ENCODE data around the gene TCIRG1. TPM values are rescaled to one million over a fixed set of nuclear protein-coding genes. Genes with fewer than 3 reads are reported as not detected.

The TCIRG1 gene
- total and polyA plus RNA-seq, 2 of the 13 experiments (the other 11 are each of a cell fraction or from before 2014, with no cell fraction given), result 48.0 to 69.6 TPM

DNA sequence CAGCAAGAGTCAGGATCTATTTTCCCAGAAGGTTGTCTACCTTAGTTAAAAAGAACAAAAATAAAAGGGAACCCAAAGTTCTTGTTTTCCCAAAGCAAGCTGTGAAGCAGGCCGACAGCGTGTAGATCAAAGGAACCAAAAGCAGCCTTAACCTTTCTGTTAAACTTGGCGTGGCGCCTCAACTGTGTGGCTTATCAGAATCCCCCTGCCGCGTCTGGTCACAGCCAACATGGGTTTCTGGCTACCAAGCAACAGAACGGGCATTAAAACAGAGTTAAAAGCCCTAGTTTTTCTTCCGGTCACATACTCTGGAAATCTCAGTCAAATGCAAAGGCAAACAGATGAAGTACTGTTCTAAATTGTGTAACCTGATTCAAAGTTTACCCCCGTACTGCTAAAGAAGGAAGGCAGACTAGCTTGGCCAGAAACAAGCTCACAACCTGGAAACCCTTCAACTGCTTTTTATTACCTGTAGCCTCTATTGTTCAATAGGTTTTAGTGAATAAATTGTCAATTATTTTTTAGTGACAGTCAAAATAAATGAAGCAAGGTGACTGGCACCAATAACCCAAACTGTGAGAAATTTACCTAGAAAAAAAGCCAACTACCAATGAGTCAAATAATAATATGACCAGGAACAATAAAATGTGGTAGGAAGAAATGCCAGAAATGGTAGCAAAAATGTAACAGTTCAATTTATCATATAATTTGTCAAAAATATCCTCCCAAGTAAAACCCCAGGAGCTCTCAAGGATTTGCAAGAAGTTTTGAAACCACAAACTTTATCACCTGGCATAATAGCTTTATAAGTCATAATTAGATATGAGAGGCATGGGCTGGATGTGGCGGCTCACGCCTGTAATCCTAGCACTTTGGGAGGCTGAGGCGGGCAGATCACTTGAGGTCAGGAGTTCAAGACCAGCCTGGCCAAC, 60.9 kb downstream of the TCIRG1 start (continued):
- TF ChIP-seq FOXJ3 (CRISPR knock-in tag; IDR thresholded peaks at IDR 0.05; ENCODE audit: borderline replicate concordance) (peak; percentile 95), DR1 (CRISPR knock-in tag; IDR thresholded peaks at IDR 0.05) (no peak), ZNF317 (CRISPR knock-in tag; IDR thresholded peaks at IDR 0.05) (no peak), MYNN (CRISPR knock-in tag; IDR thresholded peaks at IDR 0.05; ENCODE audit: low read depth) (peak; percentile 97; the same call in 1 of the 2 replicates), ZNF616 (CRISPR knock-in tag; IDR thresholded peaks at IDR 0.05; ENCODE audit: low read depth) (no peak), PAF1 (CRISPR knock-in tag; IDR thresholded peaks at IDR 0.05) (no peak), FOXK2 (IDR thresholded peaks at IDR 0.05) (0 out of 2 replicates have a peak, but pooled peaks have one; percentile 22), MIXL1 (CRISPR knock-in tag; IDR thresholded peaks at IDR 0.05) (peak; percentile 37; the same call in 1 of the 2 replicates), ZBTB38 (CRISPR knock-in tag; IDR thresholded peaks at IDR 0.05) (peak; percentile 71), AHR (CRISPR knock-in tag; IDR thresholded peaks at IDR 0.05) (no peak), ZNF446 (CRISPR knock-in tag; IDR thresholded peaks at IDR 0.05) (no peak)
- TF ChIP-seq, protein P1, sequence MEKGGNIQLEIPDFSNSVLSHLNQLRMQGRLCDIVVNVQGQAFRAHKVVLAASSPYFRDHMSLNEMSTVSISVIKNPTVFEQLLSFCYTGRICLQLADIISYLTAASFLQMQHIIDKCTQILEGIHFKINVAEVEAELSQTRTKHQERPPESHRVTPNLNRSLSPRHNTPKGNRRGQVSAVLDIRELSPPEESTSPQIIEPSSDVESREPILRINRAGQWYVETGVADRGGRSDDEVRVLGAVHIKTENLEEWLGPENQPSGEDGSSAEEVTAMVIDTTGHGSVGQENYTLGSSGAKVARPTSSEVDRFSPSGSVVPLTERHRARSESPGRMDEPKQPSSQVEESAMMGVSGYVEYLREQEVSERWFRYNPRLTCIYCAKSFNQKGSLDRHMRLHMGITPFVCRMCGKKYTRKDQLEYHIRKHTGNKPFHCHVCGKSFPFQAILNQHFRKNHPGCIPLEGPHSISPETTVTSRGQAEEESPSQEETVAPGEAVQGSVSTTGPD (CRISPR knock-in tag; IDR thresholded peaks at IDR 0.05), result peak; percentile 67; the same call in 1 of the 2 replicates
- TF ChIP-seq, protein P2, sequence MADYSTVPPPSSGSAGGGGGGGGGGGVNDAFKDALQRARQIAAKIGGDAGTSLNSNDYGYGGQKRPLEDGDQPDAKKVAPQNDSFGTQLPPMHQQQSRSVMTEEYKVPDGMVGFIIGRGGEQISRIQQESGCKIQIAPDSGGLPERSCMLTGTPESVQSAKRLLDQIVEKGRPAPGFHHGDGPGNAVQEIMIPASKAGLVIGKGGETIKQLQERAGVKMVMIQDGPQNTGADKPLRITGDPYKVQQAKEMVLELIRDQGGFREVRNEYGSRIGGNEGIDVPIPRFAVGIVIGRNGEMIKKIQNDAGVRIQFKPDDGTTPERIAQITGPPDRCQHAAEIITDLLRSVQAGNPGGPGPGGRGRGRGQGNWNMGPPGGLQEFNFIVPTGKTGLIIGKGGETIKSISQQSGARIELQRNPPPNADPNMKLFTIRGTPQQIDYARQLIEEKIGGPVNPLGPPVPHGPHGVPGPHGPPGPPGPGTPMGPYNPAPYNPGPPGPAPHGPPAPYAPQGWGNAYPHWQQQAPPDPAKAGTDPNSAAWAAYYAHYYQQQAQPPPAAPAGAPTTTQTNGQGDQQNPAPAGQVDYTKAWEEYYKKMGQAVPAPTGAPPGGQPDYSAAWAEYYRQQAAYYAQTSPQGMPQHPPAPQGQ (CRISPR knock-in tag; IDR thresholded peaks at IDR 0.05; ENCODE audit: borderline replicate concordance), result no peak
- TF ChIP-seq, protein P3, sequence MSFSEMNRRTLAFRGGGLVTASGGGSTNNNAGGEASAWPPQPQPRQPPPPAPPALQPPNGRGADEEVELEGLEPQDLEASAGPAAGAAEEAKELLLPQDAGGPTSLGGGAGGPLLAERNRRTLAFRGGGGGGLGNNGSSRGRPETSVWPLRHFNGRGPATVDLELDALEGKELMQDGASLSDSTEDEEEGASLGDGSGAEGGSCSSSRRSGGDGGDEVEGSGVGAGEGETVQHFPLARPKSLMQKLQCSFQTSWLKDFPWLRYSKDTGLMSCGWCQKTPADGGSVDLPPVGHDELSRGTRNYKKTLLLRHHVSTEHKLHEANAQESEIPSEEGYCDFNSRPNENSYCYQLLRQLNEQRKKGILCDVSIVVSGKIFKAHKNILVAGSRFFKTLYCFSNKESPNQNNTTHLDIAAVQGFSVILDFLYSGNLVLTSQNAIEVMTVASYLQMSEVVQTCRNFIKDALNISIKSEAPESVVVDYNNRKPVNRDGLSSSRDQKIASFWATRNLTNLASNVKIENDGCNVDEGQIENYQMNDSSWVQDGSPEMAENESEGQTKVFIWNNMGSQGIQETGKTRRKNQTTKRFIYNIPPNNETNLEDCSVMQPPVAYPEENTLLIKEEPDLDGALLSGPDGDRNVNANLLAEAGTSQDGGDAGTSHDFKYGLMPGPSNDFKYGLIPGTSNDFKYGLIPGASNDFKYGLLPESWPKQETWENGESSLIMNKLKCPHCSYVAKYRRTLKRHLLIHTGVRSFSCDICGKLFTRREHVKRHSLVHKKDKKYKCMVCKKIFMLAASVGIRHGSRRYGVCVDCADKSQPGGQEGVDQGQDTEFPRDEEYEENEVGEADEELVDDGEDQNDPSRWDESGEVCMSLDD (CRISPR knock-in tag; IDR thresholded peaks at IDR 0.05; ENCODE audit: borderline replicate concordance), result no peak; the same call in 1 of the 2 replicates

Data from HepG2 (cell line).